ENCODE measurements around the gene ECSCR.
A peak's percentile ranks its signal among the peaks of the same experiment; 100 is the strongest.
"Not testable (repeated sequence)": the region's sequence is repeated elsewhere in the genome, so short reads cannot be mapped to it uniquely, and the experiment has no call there.

The ECSCR gene

GRCh38 chr5:139446956-139447779 is 15.4 kb downstream of the ECSCR start:
- DNase-seq (ENCODE audit: low read depth in 2 of 3, low spot score in 2 of 3), result no peak

DNA sequence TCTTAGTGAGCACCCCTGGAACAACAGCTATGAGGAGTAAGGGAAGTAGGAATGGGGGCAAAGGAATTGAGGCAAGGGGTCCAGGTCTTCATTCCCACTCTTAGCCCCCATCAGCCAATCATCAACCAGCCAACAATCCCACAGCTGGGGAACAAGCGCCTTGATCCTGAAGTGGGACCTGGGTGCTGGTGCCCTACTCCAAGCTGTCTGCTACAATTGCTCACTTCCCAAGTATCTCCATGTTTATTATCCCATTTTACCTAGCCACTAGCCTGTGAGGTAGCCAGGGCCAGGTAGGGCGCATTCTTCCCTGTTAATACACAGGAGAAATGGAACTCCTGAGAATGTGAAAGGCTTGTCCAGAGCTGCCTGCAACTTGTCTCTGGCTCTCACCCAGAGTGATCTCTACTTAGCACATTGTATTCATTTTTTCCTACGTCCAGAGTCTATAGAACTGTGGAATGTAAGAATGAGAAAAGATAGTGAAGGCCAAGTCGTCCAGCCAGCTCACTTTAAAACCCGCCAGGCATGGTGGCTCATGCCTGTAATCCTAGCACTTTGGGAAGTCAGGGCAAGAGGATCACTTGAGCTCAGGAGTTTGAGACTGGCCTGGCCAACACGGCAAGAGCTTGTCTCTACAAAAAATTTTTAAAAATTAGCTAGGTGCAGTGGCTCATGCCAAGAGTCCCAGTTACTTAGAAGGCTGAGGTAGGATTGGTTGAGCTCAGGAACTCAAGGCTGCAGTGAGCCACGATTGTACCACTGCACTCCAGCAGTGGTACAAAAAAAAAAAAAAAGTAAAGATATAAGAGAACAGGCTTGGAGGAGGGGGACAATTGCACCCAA is 17.0 kb downstream of the ECSCR start:
- DNase-seq (ENCODE audit: low read depth in 2 of 3, low spot score in 2 of 3), result no peak

DNA sequence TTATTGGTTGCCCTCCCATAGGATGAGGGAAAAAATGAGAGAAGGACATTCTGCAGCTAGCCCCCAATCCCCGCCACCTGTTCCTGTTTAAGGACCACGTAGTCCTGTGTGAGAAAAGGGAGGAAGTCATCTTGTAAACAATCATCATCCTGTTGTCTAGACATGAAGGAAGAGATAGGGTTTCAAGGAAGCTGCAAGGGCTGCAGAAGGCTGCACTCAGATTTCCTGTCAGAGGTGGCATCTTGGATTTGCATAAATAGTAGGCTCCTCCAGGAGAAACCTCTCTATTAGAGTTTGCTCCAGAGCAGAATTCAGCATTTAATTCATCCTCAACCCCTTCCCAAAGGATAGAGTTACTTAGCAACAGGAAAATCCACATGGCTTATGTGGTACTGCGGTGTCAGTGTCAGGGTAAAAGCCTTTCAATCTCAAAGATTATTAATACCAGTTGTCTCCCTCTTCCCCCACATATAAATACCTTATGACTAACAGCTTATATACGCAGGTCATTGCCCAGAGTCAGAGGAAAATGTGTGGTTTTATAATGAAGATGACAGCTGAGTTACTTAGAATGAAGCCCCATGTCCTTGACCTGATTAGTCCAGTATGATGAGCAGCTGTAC is 18.6 kb downstream of the ECSCR start:
- no peak for DNase-seq (ENCODE audit: low read depth in 2 of 3, low spot score in 2 of 3)

DNA sequence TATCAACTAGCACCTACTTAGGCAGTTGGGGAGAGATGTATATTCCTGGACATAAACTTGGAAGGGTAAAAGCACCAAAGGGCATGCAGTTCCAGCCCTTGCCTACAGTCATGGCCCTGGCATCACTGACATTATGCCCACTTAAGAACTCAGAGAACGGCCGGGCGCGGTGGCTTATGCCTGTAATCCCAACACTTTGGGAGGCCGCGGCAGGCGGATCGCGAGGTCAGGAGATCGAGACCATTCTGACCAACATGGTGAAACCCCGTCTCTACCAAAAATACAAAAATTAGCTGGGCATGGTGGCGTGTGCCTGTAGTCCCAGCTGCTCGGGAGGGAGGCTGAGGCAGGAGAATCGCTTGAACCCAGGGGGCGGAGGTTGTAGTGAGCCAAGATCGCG is 22.1 kb downstream of the ECSCR start:
- DNase-seq (ENCODE audit: low read depth in 2 of 3, low spot score in 2 of 3), result not testable (repeated sequence)

- DNase-seq (ENCODE audit: low read depth in 2 of 3, low spot score in 2 of 3), result peak; percentile 69 to 75 (median 74)
Observed at GRCh38 chr5:139439013-139439903, 23.3 kb downstream of the ECSCR start, which contains the start of gene DNAJC18. DNAJC18 (minus strand) TSS chr5:139439525; CDS start chr5:139439445, 80 bp downstream.

DNA sequence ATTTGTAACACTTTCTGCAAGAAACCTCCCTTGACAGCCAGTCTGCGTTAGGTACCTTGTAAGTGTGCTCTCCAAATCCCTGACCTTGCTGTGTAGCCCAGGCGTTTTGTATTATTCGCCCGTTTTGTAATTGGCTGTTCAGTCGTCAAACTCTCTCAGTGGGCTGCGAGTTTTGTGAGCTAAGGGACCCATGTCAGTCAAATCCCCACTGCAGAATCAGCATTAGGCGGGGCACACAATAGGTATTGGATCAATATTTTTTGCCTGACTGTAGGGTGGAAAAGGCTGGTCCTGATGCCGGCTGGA is 23.9 kb downstream of the ECSCR start:
- DNase-seq (ENCODE audit: low read depth in 2 of 3, low spot score in 2 of 3), result no peak

- no peak for DNase-seq (ENCODE audit: low read depth in 2 of 3, low spot score in 2 of 3)
Observed at GRCh38 chr5:139435676-139436075, 26.9 kb downstream of the ECSCR start.

GRCh38 chr5:139431706-139432105 is 30.8 kb downstream of the ECSCR start:
- DNase-seq (ENCODE audit: low read depth in 2 of 3, low spot score in 2 of 3), result no peak

DNA sequence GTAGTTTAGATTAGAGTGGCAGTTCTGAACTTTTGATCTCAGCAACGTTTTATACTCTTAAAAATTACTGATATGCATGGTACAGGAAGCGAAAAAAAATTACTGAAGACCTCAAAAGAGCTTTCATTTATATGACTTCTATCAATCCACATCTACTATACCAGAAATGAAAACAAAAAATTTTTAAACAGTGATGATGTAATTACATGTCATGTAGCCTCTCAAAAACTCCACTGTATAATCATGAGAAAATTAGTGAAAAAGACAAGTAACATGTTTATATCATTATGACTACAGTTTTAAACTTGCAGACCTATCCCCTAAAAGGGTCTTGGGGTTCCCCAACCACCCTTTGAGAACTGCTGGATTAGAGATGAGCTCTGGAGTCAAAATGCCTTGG is 32.5 kb downstream of the ECSCR start:
- DNase-seq (ENCODE audit: low read depth in 2 of 3, low spot score in 2 of 3), result no peak

DNA sequence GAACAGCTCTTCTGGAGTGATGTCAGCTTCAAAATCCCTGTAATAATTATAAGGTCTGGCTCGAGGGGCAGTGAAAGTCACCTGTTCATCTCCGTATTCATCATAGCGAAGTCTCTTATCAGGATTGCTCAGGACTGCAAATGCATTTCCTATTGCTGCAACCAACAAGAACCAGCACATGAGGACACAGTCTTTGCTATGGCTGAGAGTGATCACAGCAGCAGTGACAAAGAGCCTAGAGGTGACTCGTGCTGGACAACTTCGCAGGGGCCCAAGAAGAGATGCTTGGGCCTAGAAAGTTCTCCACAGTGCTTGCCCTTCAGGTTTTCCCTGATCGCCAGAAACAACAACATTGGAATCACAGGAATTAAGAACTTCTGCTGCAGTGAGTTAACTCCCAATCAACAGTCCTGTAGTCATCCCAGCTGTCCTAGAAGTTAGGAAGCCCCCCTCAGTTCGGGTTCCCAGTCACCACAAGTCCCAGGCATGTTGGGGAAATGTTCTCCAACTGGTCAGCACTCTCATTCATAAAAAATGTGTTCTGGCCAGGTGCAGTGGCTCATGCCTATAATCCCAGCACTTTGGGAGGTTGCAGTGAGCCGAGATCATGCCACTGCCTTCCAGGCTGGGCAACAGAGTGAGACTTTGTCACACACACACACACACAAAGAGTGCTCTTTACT is 36.2 kb downstream of the ECSCR start:
- DNase-seq (ENCODE audit: low read depth in 2 of 3, low spot score in 2 of 3), result no peak

- no peak for DNase-seq (ENCODE audit: low read depth in 2 of 3, low spot score in 2 of 3)
Observed at GRCh38 chr5:139425497-139425896, 37.0 kb downstream of the ECSCR start.

DNA sequence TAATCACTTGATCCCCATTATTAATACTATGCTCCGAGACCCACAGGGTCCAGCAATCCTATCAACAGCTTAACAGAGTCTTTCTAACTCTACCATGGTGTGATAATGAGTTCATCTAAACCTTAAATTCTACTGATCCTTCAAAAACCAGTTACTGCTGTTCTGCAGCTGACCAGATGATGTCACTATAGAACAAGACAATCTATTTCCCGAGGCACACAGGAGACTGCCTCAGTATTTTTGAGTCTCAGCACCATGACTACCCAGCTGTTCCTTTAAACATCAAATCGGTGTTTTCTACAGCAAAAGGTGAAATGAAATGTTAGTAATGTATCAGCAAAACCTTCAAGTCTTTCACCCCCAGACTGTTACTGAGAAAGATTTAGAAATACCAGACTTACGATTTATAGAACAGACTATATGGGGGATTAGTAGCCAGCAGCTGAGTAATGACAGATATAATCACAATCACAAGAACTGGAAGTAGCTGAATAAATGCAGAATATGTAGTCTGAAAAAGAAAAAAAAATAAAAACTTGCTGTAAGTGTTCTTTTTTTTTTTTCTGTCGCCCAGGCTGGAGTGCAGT is 40.1 kb downstream of the ECSCR start:
- no peak for DNase-seq (ENCODE audit: low read depth in 2 of 3, low spot score in 2 of 3)

GRCh38 chr5:139419226-139420192 is 43.0 kb downstream of the ECSCR start:
- no peak for DNase-seq (ENCODE audit: low read depth in 2 of 3, low spot score in 2 of 3)

- no peak for DNase-seq (ENCODE audit: low read depth in 2 of 3, low spot score in 2 of 3)
Observed at GRCh38 chr5:139418793-139419192, 43.8 kb downstream of the ECSCR start.

DNA sequence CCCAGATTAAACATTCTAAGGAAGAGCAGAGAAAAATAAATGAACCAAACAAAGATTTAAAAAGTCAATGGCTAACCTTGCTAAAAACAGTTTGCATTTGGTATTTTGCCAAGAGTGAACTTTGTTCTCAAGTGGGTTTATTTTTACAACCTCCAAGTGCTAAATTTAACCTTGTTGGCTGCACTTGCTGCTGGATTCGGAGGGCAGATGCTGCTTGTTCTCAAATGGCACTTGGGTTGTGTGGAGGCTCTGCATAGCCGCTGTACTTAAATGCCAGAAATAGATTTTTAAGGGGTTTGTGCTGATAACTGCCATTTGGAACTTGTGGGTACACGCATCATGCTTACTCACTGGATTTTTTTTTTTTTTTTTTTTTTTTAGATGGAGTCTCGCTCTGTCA is 45.3 kb downstream of the ECSCR start:
- DNase-seq (ENCODE audit: low read depth in 2 of 3, low spot score in 2 of 3), result no peak

GRCh38 chr5:139416651-139417050 is 45.9 kb downstream of the ECSCR start:
- DNase-seq (ENCODE audit: low read depth in 2 of 3, low spot score in 2 of 3), result no peak

- no peak for DNase-seq (ENCODE audit: low read depth in 2 of 3, low spot score in 2 of 3)
Observed at GRCh38 chr5:139415869-139416268, 46.7 kb downstream of the ECSCR start.

GRCh38 chr5:139415221-139415861 is 47.2 kb downstream of the ECSCR start:
- DNase-seq (ENCODE audit: low read depth in 2 of 3, low spot score in 2 of 3), result no peak
